GM19328 (cell line): ENCODE results near the gene SLC5A12.

Source experiments
- ATAC-seq: cut with Tn5 transposase; IDR thresholded peaks from one replicate; pipeline ENCODE4 v1.9.1; 2021; ENCODE audit warnings: mild to moderate bottlenecking, moderate library complexity; ENCODE audit not compliant: unreplicated experiment

The SLC5A12 gene, protein sequence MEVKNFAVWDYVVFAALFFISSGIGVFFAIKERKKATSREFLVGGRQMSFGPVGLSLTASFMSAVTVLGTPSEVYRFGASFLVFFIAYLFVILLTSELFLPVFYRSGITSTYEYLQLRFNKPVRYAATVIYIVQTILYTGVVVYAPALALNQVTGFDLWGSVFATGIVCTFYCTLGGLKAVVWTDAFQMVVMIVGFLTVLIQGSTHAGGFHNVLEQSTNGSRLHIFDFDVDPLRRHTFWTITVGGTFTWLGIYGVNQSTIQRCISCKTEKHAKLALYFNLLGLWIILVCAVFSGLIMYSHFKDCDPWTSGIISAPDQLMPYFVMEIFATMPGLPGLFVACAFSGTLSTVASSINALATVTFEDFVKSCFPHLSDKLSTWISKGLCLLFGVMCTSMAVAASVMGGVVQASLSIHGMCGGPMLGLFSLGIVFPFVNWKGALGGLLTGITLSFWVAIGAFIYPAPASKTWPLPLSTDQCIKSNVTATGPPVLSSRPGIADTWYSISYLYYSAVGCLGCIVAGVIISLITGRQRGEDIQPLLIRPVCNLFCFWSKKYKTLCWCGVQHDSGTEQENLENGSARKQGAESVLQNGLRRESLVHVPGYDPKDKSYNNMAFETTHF

DNA sequence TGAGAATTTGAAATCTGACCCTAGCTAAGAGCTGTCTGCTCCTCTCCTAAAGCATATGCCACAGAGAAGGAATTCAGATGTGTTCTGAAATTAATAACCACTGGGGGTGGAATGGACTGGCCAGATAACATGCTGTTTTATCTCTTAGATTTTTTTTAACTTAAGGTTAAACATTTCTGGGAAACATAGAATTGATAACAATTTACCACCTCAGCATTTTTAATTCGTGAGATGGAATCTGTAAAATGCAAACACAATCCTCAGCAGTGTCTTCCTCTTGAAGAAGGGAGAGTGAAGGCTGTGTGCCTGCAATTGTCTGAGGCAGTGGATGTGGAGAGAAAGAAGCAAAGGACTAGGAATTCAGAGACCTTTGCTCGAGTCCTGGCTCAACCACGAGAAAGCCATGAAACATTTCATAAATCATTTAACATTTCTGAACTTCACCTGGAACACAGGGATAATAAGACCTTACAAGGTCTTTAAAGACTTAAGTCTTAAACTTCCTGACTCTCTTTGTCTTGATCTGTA is at the start of gene SLC5A12:
Gene SLC5A12, minus strand, starts transcription at position 113 of the 528 bp plus-strand sequence. CDS start 346 bp downstream, outside the sequence.
- ATAC-seq = no peak

DNA sequence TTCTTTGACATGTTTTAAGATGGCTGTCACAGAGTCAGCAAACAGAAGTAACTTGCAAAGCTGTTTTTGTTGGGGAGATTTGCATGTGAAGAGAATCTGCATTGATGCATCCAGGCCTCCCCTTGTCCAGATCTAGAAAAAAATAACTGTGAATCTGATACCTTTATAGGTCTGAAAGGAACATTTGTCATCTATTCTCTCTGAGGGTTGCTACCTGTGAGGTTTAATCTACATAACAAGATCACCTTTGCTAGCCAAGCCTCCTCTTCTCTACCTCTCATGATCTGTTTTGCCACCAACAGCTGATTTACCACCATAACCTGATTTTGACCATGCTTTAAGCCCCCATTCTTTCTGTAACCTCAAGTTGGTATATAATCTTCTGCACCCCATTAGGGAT is 47.2 kb upstream of the SLC5A12 start:
- ATAC-seq = no peak

DNA sequence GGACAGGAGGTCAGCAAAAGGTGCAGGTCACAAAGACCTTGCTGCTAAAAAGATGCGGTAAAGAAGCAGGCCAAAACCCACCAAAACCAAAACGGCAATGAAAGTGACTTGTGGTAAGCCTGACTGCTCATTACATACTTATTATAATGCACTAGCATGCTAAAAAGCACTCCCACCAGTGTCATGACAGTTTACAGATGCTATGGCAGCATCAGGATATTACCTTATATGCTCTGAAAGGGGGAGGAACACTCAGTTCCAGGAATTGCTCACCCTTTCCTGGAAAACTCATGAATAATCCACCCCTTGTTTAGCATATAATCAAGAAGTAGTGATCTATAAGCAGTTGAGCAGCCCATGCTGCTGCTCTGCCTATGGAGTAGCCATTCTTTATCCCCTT is 45.2 kb upstream of the SLC5A12 start:
- no peak for ATAC-seq

DNA sequence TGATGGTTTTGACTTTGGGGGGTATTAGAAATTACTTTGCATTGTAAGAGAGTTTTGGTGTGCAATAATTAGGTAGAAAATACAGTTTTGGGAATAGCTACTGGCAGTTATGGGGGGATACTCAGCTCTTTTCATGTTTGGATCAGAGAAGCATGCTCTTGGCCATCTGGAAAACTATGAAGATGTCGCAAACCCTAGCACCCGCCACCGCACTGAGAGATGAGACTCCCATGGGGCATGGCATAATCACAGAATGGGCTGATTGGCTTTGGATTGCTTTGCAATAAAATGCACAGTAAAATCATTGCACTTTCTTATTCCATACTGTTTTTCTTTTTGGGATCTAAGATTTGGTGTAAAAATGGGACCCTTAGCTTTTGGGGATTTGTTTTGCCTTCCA is 43.5 kb upstream of the SLC5A12 start:
- no peak for ATAC-seq

DNA sequence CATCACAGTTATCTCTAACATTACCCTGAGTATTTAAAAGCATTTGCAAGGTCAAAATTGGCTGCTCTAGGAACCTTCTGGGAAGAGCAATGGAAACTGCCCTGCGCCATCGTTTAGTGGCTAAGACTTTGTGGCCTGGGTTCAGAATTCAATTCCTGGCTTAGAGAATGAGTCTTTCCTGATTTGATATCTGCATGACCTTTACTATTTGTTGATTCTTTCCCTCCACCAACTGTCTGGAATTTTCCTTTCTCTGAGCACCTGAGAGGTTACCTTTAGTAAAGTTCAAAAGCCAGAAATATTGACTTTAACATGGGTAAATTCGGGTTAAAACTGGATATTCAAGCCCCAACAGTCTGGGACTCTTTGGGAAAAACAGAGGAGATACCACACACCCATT is 43.0 kb upstream of the SLC5A12 start:
- no peak for ATAC-seq

DNA sequence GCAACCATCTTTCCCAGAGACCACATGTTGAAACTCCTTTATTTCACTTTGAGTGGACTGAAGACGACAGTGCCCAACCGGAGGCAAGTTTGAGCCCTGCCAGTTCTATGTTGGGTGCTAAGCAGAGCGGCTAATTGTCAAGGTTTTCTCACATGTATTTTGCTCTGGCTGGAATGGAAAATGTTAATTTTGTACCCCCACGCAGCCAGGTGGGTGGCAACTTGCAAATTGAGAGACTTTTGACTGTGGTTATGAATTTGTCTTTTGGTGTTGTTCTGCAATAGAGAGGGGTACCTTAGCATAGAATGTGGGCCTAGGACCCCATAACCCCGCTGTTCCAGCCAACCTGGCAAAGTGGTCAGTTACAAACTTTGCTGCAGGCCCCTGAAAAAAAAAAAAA is 42.5 kb upstream of the SLC5A12 start:
- ATAC-seq = no peak

DNA sequence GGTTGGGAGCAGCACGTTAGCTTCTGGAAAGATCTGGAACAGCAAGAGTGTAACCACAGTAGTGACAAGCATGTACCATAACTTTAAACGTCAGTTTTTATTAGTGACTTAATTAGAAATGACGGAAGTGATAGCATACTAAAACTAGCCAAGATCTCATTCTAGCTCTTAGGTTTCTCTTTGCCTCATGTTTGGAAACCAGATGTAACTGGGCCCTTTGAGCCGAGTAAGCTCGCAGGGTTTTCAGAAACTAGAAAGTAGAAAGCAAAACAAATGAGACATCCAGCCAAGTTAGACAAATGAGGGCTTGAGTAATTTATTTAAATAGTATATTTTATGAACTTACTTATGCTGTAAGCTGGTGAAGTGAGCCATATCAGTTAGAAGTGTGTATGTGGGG is 40.2 kb upstream of the SLC5A12 start:
- no peak for ATAC-seq

DNA sequence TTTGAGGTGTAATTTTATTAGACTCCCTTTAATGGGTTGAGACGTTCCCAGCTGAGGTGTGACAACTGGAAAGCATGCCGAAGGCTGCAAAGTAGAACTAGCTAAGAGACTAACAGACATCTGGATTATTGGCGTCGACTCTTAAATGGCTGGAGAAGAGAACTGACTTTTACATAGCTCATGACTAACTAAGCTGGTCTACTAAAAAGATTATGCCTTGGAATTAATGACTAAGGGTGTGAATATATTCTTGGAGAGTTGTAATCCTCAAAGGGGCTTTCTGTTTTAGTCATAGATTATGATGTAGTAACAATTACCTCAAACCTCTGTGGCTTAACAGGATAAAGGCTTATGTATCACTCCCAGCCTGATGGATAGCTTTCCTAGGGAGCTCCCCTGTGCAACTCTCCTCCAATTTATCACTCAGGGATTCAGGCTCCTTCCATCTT is 39.5 kb upstream of the SLC5A12 start:
- no peak for ATAC-seq

DNA sequence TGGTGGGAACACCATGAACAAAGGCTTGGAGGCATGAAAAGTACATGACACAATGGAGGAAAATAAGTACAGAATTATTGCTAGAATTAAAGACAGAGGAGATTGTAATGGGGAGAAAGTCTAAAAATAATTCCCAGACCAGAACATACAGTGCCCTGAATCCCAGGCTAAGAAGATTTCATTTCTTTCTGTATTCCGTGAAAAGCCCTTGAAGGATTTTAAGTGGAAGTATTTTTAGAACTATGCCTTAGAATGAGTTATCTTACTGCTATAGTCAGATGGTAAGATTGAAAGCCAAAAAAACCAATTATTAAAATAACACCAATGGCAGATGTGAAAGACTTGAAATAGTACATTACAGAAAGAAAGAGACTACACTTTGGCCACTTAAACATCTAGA is 36.1 kb upstream of the SLC5A12 start:
- ATAC-seq = no peak

DNA sequence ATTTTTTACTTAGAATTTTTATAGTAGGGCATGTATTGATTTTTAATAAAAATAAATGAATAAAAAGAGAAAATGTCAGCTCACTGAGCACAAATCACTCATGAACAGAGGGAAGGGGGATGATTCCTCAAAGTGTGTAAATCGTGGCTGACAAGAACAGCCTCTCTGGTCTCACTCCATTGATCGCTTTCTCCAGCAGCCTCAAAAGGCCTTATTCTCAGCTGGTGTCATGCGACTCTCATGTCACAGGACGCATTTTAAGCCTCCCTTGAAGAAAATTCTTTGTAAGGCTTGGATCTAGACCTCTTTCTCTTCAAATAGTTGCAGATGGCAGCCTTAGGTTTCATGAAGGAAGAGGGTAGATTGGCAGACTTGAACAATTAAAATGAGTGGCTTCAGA is 33.9 kb upstream of the SLC5A12 start:
- ATAC-seq = no peak

DNA sequence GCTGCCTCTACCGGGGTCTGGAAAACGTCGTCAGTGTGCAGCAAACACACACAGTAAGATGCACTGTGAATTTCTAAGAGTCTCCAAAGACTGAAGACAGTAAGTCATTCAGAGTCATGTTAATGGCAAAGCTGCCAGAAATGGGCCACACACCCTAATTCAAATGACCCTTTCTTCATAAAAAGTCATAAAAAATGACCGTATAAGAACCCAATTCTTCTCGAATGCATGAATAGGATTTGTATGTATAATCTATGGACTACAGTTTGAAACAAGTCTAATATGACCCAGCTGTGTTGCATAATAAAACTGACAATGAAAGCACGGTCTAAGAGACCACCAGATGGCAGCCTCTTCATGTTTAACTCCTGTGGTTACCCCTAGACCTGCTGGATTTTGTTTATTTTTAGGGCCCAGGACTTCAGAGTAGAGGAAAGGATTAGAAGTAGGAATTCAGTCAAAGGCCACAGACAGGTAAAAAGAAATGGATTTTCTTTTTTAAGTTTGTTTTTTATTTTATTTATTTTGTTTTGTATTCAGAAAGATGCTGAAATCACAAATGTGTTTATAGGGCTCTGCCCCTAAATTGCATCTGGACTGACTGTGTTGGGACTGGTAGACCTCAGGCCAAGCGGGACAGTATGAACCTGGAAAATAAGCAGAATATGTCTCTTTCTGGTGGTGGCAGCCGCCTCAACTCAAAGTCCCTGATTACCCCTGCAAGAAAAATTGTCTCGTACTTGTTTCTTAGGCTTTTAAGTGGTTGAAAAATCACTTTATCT is 32.1 kb upstream of the SLC5A12 start:
- ATAC-seq = no peak

DNA sequence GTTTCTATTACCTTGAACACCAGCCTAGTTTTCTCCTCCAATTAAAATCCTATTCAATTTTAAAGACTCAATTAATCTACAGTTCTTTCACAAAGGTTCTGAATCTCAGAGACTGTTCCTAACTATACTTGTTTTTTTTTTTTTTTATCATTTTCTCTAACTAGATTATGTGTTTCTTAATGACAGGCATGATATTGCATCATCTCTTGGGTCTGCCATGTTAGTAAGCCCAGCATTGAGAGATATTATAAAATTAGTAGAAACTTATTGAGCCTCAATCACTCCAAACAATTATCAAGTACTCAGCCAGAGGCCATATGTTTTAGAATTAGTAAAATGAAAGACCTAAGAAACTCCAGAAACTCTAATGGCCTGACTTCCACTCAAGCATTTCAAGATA is 28.1 kb upstream of the SLC5A12 start:
- ATAC-seq = no peak

DNA sequence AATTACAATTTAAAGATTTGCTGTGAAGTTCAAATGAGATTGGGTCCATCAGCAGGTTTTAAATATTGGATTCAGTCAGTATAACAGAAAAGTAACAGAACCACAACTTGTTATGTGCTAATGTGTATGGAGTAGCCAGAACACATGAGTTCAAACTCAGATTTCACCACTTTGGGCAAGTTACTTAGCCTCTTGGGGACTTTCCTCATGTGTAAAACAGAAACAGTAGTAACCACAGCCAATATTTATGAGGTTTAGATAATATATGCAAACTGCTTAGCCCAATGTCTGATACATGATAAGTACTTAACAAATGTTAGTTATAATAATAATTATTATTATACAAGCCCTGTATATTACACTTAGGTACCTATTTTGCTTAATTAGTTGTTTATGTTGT is 21.8 kb upstream of the SLC5A12 start:
- no peak for ATAC-seq

DNA sequence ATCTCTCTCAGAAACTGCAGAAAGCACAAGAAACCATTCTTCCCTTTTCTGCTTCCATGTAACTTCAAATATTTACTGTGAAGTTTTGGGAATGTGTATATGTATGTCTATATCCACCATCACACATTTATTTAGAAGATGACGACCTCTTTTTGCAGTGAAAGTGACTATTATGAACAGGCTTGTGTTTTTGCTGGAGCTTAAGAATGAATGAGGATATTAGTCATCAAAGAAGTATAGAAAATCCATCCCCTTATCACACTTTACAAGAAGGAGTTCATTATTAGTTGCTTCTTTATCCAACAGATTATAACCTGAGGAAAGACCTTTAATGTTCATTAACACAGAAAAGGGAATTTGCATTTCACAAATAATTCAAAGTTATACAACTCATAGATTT is 21.1 kb upstream of the SLC5A12 start:
- ATAC-seq = no peak

DNA sequence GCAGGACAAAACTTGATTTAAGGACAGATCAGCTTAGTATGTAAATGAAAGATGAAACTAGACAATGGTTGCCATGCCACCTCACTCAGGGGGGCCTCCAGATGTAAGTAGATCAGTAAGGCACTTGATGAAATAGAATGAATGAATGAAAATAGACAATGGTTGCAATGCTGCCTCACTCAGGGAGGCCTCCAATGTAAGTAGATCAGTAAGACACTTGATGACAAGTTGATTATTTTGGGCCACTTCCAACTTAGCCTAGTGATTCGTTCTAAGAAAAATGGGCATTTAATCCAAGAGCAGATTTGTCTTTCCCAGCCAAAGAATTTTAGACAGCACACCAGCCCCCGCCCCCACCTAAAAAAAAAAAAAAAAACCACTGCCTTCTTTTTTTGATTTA is 19.2 kb upstream of the SLC5A12 start:
- no peak for ATAC-seq

DNA sequence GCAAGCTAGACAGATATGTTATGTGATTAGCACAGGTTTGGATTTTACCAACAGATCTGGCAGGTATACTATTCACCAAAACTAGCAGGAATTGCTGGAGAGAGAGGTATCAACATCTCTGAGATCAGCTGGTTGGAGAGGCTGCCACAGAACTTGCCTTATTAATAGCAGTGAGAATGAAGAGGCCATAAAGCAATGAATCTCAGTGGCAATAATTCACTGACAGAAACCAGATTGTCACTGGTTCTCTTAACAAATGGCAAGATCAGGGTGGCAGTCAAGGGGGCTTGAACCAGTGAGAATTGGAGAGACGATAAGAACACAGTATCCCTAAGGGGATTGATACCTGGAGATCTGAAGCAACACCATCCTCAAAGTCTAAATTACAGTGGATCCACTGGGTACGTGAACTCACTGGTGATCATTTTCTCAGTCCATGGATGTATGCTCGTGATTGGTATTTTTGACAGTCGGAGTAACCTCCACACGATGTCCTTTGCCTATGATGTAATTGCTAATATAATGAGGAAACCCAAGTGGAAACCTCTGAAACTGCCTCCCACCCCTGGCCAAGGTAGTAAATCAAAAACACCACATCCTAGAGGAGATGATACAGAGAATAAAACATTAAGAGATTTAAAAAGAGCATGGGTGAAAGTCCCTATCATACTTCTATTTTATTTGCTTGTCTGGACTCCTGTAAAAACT is 17.7 kb upstream of the SLC5A12 start:
- no peak for ATAC-seq

DNA sequence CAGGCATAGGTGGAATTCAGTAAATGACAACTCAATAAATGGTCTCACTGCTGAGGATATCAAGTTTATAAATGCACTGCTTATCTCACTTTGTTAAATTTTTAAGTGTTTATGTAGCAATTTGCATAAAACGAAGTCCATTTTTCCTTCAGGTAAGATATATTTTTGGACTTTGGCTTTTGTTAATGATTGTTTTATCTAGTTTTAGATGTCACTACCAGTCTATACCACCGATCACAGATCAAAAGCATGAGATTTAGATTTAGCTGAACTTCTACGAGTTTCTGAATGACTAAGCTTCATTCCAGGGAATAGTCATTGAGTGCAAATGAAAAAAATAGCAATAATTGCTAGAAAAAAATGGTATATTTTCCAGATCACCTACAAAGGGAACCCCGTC is 12.8 kb upstream of the SLC5A12 start:
- no peak for ATAC-seq

DNA sequence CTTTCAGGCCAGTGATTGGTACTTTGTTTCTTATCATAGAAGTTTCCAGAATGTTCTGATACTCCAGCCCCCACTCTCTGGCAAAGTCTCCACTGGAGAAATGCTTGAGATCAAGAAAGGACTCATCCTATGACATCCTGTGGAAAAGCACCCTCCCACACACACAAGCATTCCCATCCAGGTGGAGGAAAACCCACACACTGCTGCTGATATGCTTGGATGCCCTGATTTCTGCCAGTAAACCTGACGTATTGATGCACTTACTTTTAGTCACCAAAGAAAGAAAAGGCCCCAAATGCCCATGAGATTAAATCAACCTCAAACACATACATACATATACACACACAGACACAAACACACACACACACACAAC is 9.2 kb upstream of the SLC5A12 start:
- ATAC-seq = no peak

DNA sequence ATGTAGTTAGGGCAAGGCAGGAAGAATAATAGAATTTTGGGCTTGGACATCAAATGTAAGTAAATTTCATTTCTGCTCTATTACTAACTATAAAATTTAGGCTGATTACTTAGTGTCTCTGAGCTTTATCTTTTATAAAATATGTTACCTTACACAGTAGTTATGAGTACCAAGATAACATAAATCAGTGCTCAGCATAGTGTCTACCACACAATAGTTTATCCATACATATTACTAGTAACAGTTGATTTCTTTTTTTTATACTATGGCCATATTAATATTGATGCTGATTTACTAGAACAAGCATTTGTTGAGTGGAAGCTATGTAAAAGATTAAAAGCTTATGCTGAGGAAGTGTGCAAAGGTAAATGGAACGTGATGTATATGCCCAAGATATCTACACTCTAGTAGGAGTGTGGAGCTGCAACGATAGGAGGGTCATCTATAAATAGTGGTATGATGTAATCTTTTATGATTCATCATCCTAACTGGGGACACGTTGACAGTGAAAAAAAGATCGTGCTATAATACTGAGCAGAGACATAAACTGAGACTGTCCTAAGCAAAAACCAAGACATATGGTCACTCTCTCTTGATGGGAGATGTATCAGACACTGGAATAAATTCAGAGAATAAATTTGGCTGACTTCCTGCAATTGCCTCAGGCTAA is 8.7 kb upstream of the SLC5A12 start:
- ATAC-seq = no peak

DNA sequence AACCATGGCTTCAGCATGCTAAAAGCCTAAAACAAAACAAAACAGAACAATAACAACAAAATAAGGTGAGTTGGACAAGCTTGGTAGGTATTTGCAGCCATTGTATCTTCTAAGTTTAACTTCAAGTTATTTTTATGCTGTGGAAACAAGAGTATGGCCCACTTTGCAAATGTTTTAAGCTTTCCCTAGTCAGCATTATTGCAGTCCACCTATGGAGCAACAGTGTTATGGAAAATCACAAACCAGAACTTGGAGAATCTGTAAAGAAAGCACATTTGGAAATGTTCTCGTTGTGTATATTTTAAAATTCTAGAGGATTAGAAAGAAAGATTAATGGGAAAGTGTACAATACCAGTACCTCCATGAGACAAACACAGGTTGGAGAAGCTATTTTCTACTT is 7.4 kb upstream of the SLC5A12 start:
- ATAC-seq = no peak
